DND-41 (cell line): ENCODE measurements around the gene ANKAR.
"Not testable (repeated sequence)": the region's sequence is repeated elsewhere in the genome, so short reads cannot be mapped to it uniquely, and the experiment has no call there.

Experiments used
- EZH2 ChIP-seq: IDR thresholded peaks from 3 replicates; pipeline ENCODE4 v1.6.1; 2012; ENCODE audit warnings: borderline replicate concordance, low read depth, mild to moderate bottlenecking, moderate library complexity, low read length, inconsistent platforms; ENCODE audit not compliant: severe bottlenecking
- TF ChIP-seq, protein P1 (sequence below): IDR thresholded peaks from 2 replicates; pipeline ENCODE4 v1.5.1; 2012; ENCODE audit warnings: borderline replicate concordance, low read length, moderate library complexity, mild to moderate bottlenecking; ENCODE audit not compliant: poor library complexity, severe bottlenecking; ENCODE audit errors: extremely low read depth

DNA sequence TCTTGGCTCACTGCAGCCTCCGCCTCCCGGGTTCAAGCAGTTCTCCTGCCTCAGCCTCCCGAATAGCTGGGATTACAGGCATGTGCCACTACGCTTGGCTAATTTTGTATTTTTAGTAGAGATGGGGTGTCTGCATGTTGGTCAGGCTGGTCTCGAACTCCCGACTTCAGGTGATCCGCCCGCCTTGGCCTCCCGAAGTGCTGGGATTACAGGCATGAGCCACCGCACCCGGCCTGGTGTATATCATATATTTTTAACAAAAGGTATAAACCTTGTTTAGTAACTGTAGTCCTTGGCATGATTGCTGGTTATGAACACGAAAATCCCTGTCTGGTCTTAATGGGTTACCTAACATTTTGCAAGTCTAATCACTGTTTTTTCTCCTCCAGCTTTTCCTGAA lies 11.2 kb upstream of the ANKAR start:
- TF ChIP-seq, protein P1, sequence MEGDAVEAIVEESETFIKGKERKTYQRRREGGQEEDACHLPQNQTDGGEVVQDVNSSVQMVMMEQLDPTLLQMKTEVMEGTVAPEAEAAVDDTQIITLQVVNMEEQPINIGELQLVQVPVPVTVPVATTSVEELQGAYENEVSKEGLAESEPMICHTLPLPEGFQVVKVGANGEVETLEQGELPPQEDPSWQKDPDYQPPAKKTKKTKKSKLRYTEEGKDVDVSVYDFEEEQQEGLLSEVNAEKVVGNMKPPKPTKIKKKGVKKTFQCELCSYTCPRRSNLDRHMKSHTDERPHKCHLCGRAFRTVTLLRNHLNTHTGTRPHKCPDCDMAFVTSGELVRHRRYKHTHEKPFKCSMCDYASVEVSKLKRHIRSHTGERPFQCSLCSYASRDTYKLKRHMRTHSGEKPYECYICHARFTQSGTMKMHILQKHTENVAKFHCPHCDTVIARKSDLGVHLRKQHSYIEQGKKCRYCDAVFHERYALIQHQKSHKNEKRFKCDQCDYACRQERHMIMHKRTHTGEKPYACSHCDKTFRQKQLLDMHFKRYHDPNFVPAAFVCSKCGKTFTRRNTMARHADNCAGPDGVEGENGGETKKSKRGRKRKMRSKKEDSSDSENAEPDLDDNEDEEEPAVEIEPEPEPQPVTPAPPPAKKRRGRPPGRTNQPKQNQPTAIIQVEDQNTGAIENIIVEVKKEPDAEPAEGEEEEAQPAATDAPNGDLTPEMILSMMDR, result not testable (repeated sequence)
- TF ChIP-seq EZH2, result not testable (repeated sequence)
